ENCODE results near the gene PCDHGB2. TPM values are rescaled to one million over a fixed set of nuclear protein-coding genes. Genes with fewer than 3 reads are reported as not detected.

Gene PCDHGB2
- total and polyA plus RNA-seq, 2 experiments from 2014 or later, result 1.2 to 5.8 TPM

- Histone ChIP-seq H4K20me1 (replicated peaks; ENCODE audit: insufficient read depth) (no peaks in the 10 kb centered on the region), H3K36me3 (ENCODE audit: insufficient read depth) (no peaks in the 10 kb centered on the region), H2AFZ (no peak within 1 kb of the TSS), H3K4me2 (no peak within 1 kb of the TSS), H3K27me3 (ENCODE audit: insufficient read depth) (no peaks in the 10 kb centered on the region), H3K4me1 (ENCODE audit: insufficient read depth) (no peaks in the 10 kb centered on the region), H3K79me2 (replicated peaks; ENCODE audit: insufficient read depth) (no peaks in the 10 kb centered on the region), H3F3A (replicated peaks; ENCODE audit: low read depth) (0 out of 2 replicates have a peak, but pooled peaks cover 3% of the 10 kb centered on the region), H3K4me3 (no peak within 1 kb of the TSS), H3K9me2 (ENCODE audit: insufficient read depth) (no peaks in the 10 kb centered on the region), H3K27ac (ENCODE audit: low read depth) (no peak within 1 kb of the TSS)
- ATAC-seq (no peak), DNase-seq (ENCODE audit: low spot score) (peak; percentile 44)
- TF ChIP-seq CREB1 (CRISPR knock-in tag; IDR thresholded peaks at IDR 0.05; ENCODE audit: low read depth) (no peak), CTCF (conservative IDR thresholded peaks at IDR 0.05; ENCODE audit: low read depth in 2 of 2) (peak; percentile 53 to 81)
- H3K27me3 Mint-ChIP-seq (ENCODE audit: insufficient read depth, low read depth, poor library complexity), result peaks cover 5% of the 10 kb centered on the region
- no peak within 1 kb of the TSS for H3K27ac Mint-ChIP-seq
- peaks cover 5% of the 10 kb centered on the region for H3K4me1 Mint-ChIP-seq
- H3K4me3 Mint-ChIP-seq, result no peak within 1 kb of the TSS
- H3K9me3 Mint-ChIP-seq, result peaks cover 62% of the 10 kb centered on the region
- H3K36me3 Mint-ChIP-seq (ENCODE audit: low read depth), result peaks cover 61% of the 10 kb centered on the region
Observed at GRCh38 chr5:141354900-141355469, 4.8 kb upstream of the PCDHGB2 start, which contains the start of gene PCDHGA4. TSS of gene PCDHGA4 (plus strand) at chr5:141355021. CDS start at chr5:141355108, 87 bp downstream.

DNA sequence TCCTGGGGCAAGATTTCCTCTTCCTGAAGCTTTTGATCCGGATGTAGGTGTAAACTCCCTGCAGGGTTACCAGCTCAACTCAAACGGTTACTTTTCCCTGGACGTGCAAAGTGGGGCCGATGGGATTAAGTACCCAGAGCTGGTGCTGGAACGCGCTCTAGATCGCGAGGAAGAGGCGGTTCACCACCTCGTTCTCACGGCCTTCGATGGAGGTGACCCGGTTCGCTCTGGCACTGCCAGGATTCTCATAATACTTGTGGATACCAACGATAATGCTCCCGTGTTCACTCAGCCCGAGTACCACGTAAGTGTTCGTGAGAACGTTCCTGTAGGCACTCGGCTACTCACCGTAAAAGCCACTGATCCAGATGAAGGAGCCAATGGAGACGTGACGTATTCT lies 4.2 kb upstream of the PCDHGB2 start:
- no peak overlapping the region for H3K4me3 Mint-ChIP-seq
- peaks cover 5% of the 10 kb centered on the region for H3K4me1 Mint-ChIP-seq
- Histone ChIP-seq H4K20me1 (replicated peaks; ENCODE audit: insufficient read depth) (no peaks in the 10 kb centered on the region), H3K79me2 (replicated peaks; ENCODE audit: insufficient read depth) (no peaks in the 10 kb centered on the region), H2AFZ (no peak overlapping the region), H3K27me3 (ENCODE audit: insufficient read depth) (no peaks in the 10 kb centered on the region), H3F3A (replicated peaks; ENCODE audit: low read depth) (0 out of 2 replicates have a peak, but pooled peaks cover 5% of the 10 kb centered on the region), H3K4me1 (ENCODE audit: insufficient read depth) (no peaks in the 10 kb centered on the region), H3K4me3 (no peak overlapping the region), H3K36me3 (ENCODE audit: insufficient read depth) (no peaks in the 10 kb centered on the region), H3K9me2 (ENCODE audit: insufficient read depth) (no peaks in the 10 kb centered on the region), H3K27ac (ENCODE audit: low read depth) (no peak overlapping the region), H3K4me2 (no peak overlapping the region)
- H3K27me3 Mint-ChIP-seq (ENCODE audit: insufficient read depth, low read depth, poor library complexity), result peaks cover 4% of the 10 kb centered on the region
- H3K9me3 Mint-ChIP-seq, result peaks cover 62% of the 10 kb centered on the region
- DNase-seq (ENCODE audit: low spot score) (no peak), ATAC-seq (no peak)
- no peak overlapping the region for H3K27ac Mint-ChIP-seq
- no peak for TF ChIP-seq STAT1 (IDR thresholded peaks at IDR 0.05; ENCODE audit: unreplicated experiment)
- no peak for TF ChIP-seq EZH2phosphoT487 (IDR thresholded peaks at IDR 0.05; ENCODE audit: unreplicated experiment)
- no peak for TF ChIP-seq CREB1 (CRISPR knock-in tag; IDR thresholded peaks at IDR 0.05; ENCODE audit: low read depth)
- TF ChIP-seq NANOG (IDR thresholded peaks at IDR 0.05; ENCODE audit: borderline replicate concordance), result no peak
- no peak for TF ChIP-seq ZNF331 (CRISPR knock-in tag; IDR thresholded peaks at IDR 0.05; ENCODE audit: low read depth)
- no peak for TF ChIP-seq JUNB (IDR thresholded peaks at IDR 0.05; ENCODE audit: unreplicated experiment)
- peaks cover 61% of the 10 kb centered on the region for H3K36me3 Mint-ChIP-seq (ENCODE audit: low read depth)

- Histone ChIP-seq H3F3A (replicated peaks; ENCODE audit: low read depth) (0 out of 2 replicates have a peak, but pooled peaks cover 3% of the 10 kb centered on the region), H3K79me2 (replicated peaks; ENCODE audit: insufficient read depth) (no peaks in the 10 kb centered on the region), H3K4me2 (no peak overlapping the region), H3K9me2 (ENCODE audit: insufficient read depth) (no peaks in the 10 kb centered on the region), H3K27me3 (ENCODE audit: insufficient read depth) (no peaks in the 10 kb centered on the region), H3K27ac (ENCODE audit: low read depth) (no peak overlapping the region), H3K4me3 (no peak overlapping the region), H2AFZ (no peak overlapping the region), H3K4me1 (ENCODE audit: insufficient read depth) (no peaks in the 10 kb centered on the region), H4K20me1 (replicated peaks; ENCODE audit: insufficient read depth) (no peaks in the 10 kb centered on the region), H3K36me3 (ENCODE audit: insufficient read depth) (no peaks in the 10 kb centered on the region)
- DNase-seq (ENCODE audit: low spot score) (no peak), ATAC-seq (no peak)
- peaks cover 5% of the 10 kb centered on the region for H3K4me1 Mint-ChIP-seq
- H3K27me3 Mint-ChIP-seq (ENCODE audit: insufficient read depth, low read depth, poor library complexity), result peaks cover 9% of the 10 kb centered on the region
- peaks cover 61% of the 10 kb centered on the region for H3K36me3 Mint-ChIP-seq (ENCODE audit: low read depth)
- no peak overlapping the region for H3K4me3 Mint-ChIP-seq
- peaks cover 62% of the 10 kb centered on the region for H3K9me3 Mint-ChIP-seq
- H3K27ac Mint-ChIP-seq, result no peak overlapping the region
- TF ChIP-seq ZNF462 (CRISPR knock-in tag; IDR thresholded peaks at IDR 0.05), result no peak
Observed at GRCh38 chr5:141356133-141356532, 3.7 kb upstream of the PCDHGB2 start.

Measured in GM23338 (cell line).